Suprapubic skin (tissue), 4 donors: ENCODE data around the gene OGDHL.

Source experiments
- CTCF ChIP-seq, 2 donors: fragments of 200-600 bp in 1 of 2; fragments of 450-650 bp in 1 of 2; sonication (generic) in 1 of 2; IDR thresholded peaks; one replicate each; pipeline ENCODE4 v1.5.1; 2016 to 2019; ENCODE audit warnings: antibody characterized with exemption in 2 of 2, mild to moderate bottlenecking in 1 of 2, moderate library complexity in 1 of 2
- EP300 ChIP-seq: sonication (generic); formaldehyde crosslinking; IDR thresholded peaks from one replicate; pipeline ENCODE4 v1.6.1; 2017; ENCODE audit warnings: antibody characterized with exemption
- POLR2A ChIP-seq, 2 donors: fragments of 450-650 bp; IDR thresholded peaks; one replicate each; pipeline ENCODE4 v1.6.1; 2017; ENCODE audit warnings: antibody characterized with exemption in 2 of 2, mild to moderate bottlenecking in 2 of 2, moderate library complexity in 2 of 2
- POLR2AphosphoS5 ChIP-seq, 3 donors: sonication (generic); formaldehyde crosslinking; IDR thresholded peaks; one replicate each; pipeline ENCODE4 v1.6.1; 2017; ENCODE audit warnings: antibody characterized with exemption in 3 of 3

GRCh38 chr10:49803988-49804387, 41.9 kb upstream of the OGDHL start:
- TF ChIP-seq CTCF (IDR thresholded peaks at IDR 0.05) = no peak
- TF ChIP-seq POLR2A (IDR thresholded peaks at IDR 0.05) = no peak
- TF ChIP-seq POLR2AphosphoS5 (IDR thresholded peaks at IDR 0.05) = no peak
- TF ChIP-seq EP300 = no peak
